ENCODE measurements around the gene E4F1.

DNA sequence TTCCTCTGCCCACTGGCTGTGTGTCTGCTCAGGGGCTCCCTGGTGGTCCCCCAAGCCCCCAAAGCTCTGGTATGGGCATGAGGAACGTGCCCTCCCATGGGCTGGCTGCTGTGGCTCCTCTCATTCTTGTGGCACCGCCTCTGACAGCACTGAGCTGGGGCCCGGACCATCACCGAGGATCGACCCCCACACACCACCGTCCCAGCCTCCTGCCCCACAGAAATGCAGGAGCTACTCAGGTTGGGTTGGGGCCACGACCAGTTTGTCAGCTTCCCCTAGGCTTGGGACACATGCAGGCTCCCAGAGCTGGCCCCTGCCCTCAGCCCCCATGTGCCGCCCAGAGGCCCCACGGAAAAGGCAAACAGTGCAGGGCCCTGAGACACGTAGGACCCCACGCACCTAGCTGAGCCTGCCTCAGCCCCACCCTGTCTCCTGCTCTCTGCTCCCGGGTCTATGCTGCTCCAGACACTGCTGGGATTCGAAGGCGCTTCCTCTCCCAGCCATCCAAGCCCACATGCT lies 23.7 kb upstream of the E4F1 start:
- TF ChIP-seq CTCF (IDR thresholded peaks at IDR 0.05): no peak
- TF ChIP-seq POLR2A (IDR thresholded peaks at IDR 0.05): no peak

Data from testis (tissue), 2 donors.